Liver (tissue), 9 donors: Measurements from ENCODE around the gene TMBIM1. TPM values are rescaled to one million over a fixed set of nuclear protein-coding genes. Genes with fewer than 3 reads are reported as not detected.
A peak's percentile ranks its signal among the peaks of the same experiment; 100 is the strongest.

Experiments used
- DNase-seq: peaks from one replicate; pipeline ENCODE4 v3.0.0-alpha.2; 2017; ENCODE audit warnings: low spot score
- H3K27ac ChIP-seq, 2 donors: one replicate each; pipeline ENCODE4 v1.7.0; 2013; ENCODE audit warnings: inconsistent platforms in 2 of 2, low read length in 2 of 2, control low read depth in 1 of 2, low read depth in 1 of 2, mild to moderate bottlenecking in 1 of 2
- H3K27me3 ChIP-seq, 4 donors: one replicate each; pipeline versions ENCODE4 v1.6.1 to v1.7.0; 2013; ENCODE audit warnings: low read length in 3 of 4, inconsistent platforms in 1 of 4, mild to moderate bottlenecking in 1 of 4, moderate library complexity in 1 of 4; ENCODE audit not compliant: control insufficient read depth in 4 of 4, insufficient read depth in 4 of 4
- H3K36me3 ChIP-seq, 4 donors: one replicate each; pipeline versions ENCODE4 v1.6.1 to v1.7.0; 2013; ENCODE audit warnings: low read length in 3 of 4, mild to moderate bottlenecking in 3 of 4, low read depth in 1 of 4, moderate library complexity in 1 of 4; ENCODE audit not compliant: control insufficient read depth in 4 of 4, insufficient read depth in 3 of 4
- H3K4me1 ChIP-seq, 4 donors: one replicate each; pipeline versions ENCODE4 v1.6.1 to v1.7.0; 2013; ENCODE audit warnings: low read length in 3 of 4, mild to moderate bottlenecking in 3 of 4, moderate library complexity in 1 of 4; ENCODE audit not compliant: control insufficient read depth in 4 of 4, insufficient read depth in 4 of 4
- H3K4me3 ChIP-seq, 3 donors: one replicate each; pipeline versions ENCODE4 v1.6.1 to v1.7.0; 2013; ENCODE audit warnings: low read length in 3 of 3, control low read depth in 1 of 3, low read depth in 1 of 3, mild to moderate bottlenecking in 1 of 3
- H3K9ac ChIP-seq, 2 donors: one replicate each; pipeline ENCODE4 v1.7.0; 2013; ENCODE audit warnings: low read length in 2 of 2, mild to moderate bottlenecking in 2 of 2, moderate library complexity in 2 of 2, control low read depth in 1 of 2, low read depth in 1 of 2
- H3K9me3 ChIP-seq, 4 donors: one replicate each; pipeline versions ENCODE4 v1.6.1 to v1.7.0; 2013; ENCODE audit warnings: low read length in 3 of 4; ENCODE audit not compliant: control insufficient read depth in 4 of 4
- ATF3 ChIP-seq: IDR thresholded peaks from 2 replicates; pipeline ENCODE4 v1.6.1; 2016; ENCODE audit warnings: antibody characterized with exemption
- CTCF ChIP-seq: fragments of 150-350 bp; IDR thresholded peaks from 2 replicates; pipeline ENCODE4 v1.5.1; 2017; ENCODE audit warnings: improper control_type of control experiment, low read depth, low read length; ENCODE audit not compliant: missing input control
- EGR1 ChIP-seq, 2 donors: IDR thresholded peaks; 2 replicates each; pipeline ENCODE4 v1.6.1; 2016 to 2018; ENCODE audit warnings: antibody characterized with exemption in 2 of 2, low read depth in 2 of 2
- FOXA1 ChIP-seq: IDR thresholded peaks from 2 replicates; pipeline ENCODE4 v1.6.1; 2016; ENCODE audit warnings: antibody characterized with exemption
- FOXA2 ChIP-seq: IDR thresholded peaks from 2 replicates; pipeline ENCODE4 v1.6.1; 2016; ENCODE audit warnings: antibody characterized with exemption
- GABPA ChIP-seq, 2 donors: IDR thresholded peaks in 1 of 2; conservative IDR thresholded peaks in 1 of 2; 2 replicates each; pipeline ENCODE4 v1.6.1; 2016; ENCODE audit warnings: antibody characterized with exemption in 2 of 2, mild to moderate bottlenecking in 1 of 2, moderate library complexity in 1 of 2
- HNF4A ChIP-seq, 2 donors: conservative IDR thresholded peaks; 2 replicates each; pipeline ENCODE4 v1.6.1; 2016; ENCODE audit warnings: antibody characterized with exemption in 2 of 2, mild to moderate bottlenecking in 2 of 2
- HNF4G ChIP-seq: IDR thresholded peaks from 2 replicates; pipeline ENCODE4 v1.6.1; 2016; ENCODE audit warnings: antibody characterized with exemption
- JUND ChIP-seq, 2 donors: IDR thresholded peaks; 2 replicates each; pipeline ENCODE4 v1.6.1; 2016; ENCODE audit warnings: antibody characterized with exemption in 2 of 2
- MAX ChIP-seq: IDR thresholded peaks from 2 replicates; pipeline ENCODE4 v1.6.1; 2016; ENCODE audit warnings: antibody characterized with exemption
- NR2F2 ChIP-seq: IDR thresholded peaks from 2 replicates; pipeline ENCODE4 v1.6.1; 2016; ENCODE audit warnings: antibody characterized with exemption
- RAD21 ChIP-seq, 2 donors: IDR thresholded peaks; 2 replicates each; pipeline ENCODE4 v1.6.1; 2016; ENCODE audit warnings: antibody characterized with exemption in 2 of 2, mild to moderate bottlenecking in 2 of 2
- REST ChIP-seq: IDR thresholded peaks from 2 replicates; pipeline ENCODE4 v1.6.1; 2016; ENCODE audit warnings: antibody characterized with exemption, mild to moderate bottlenecking
- RXRA ChIP-seq, 2 donors: IDR thresholded peaks; 2 replicates each; pipeline ENCODE4 v1.6.1; 2017 to 2018; ENCODE audit warnings: antibody characterized with exemption in 2 of 2, mild to moderate bottlenecking in 1 of 2
- SP1 ChIP-seq: IDR thresholded peaks from 2 replicates; pipeline ENCODE4 v1.6.1; 2018; ENCODE audit warnings: antibody characterized with exemption, mild to moderate bottlenecking
- TAF1 ChIP-seq: conservative IDR thresholded peaks from 2 replicates; pipeline ENCODE4 v1.6.1; 2016; ENCODE audit warnings: antibody characterized with exemption, mild to moderate bottlenecking
- YY1 ChIP-seq: IDR thresholded peaks from 2 replicates; pipeline ENCODE4 v1.6.1; 2016; ENCODE audit warnings: antibody characterized with exemption, mild to moderate bottlenecking
- WGBS: extraction: QIAGEN DNeasy Blood & Tissue Kit; methylation state at CpG from one replicate; pipeline ENCODE4 v1.1.7; 2013; 5-methylcytosine and 5-hydroxymethylcytosine counted together
- polyA plus RNA-seq, 2 donors: library from polyadenylated mRNA; stranded (reverse) in 1 of 2; unstranded in 1 of 2; fragments of 200-250 nt in 1 of 2; fragments of >200 nt in 1 of 2; fragmentation: Nextera tagmentation in 1 of 2; extraction: Ambion mirVana in 1 of 2; gene quantifications; one replicate each; pipeline versions ENCODE4 v1.2.1 to v1.2.3, GENCODE V29; 2013 to 2015
- total RNA-seq, 2 donors: library from RNA; depleted of rRNA; stranded (reverse); fragments of >200 nt; gene quantifications; one replicate each; pipeline ENCODE4 v1.2.3, GENCODE V29; 2014
- TF ChIP-seq, protein P1 (sequence below): IDR thresholded peaks from 2 replicates; pipeline ENCODE4 v1.6.1; 2016; ENCODE audit warnings: antibody characterized with exemption
- donor health status: healthy.
- donor health status: healthy.
- donor health status: healthy.
- donor health status: healthy.
- donor health status: healthy.

The TMBIM1 gene
- total and polyA plus RNA-seq, 4 donors = 61.8 to 133 (median 114) TPM

- TF ChIP-seq HNF4G = no peak
Observed at GRCh38 chr2:218307415-218308090, 15.2 kb upstream of the TMBIM1 start (continued).

DNA sequence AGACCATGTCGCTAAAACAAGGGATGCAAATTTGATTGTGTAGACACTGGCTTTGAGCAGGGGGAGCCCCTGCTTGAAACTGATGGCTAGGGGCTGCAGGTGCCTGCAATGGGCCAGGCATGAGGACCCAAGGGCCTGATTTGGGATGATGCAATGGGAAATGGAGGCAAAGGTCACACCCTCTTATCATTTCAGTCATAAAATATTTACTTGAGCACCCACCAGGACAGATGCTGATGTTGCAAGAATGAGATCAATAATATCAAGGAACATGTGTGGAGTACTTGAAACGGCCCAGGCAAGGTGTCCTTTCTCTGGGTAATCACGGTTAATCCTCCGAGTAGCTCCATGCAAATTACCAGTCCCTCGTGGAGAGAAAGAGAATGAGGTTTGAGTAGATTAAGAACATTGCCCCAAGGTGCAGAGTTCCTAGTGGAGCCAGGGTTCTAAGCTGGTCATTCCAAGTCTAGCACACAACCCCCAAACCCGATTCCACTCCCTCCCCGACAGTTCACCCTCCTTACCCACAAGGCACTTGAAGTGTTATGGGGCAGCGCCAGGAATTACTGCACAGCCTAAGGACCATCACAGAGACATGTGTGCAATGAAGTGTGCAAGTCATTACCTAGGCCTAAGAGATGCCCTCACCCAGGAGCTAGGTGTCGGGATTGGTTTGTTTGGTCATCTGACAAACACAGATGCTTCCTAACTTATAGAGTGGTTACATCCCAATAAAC lies 14.0 kb upstream of the TMBIM1 start:
- no peaks in the 10 kb centered on the region for H3K9me3 ChIP-seq
- DNase-seq = no peak
- no peak overlapping the region for H3K4me3 ChIP-seq
- H3K36me3 ChIP-seq = no peaks in the 10 kb centered on the region
- WGBS = 62% methylated on average over 9 of the region's 9 CpGs
- H3K27ac ChIP-seq = no peak overlapping the region
- H3K4me1 ChIP-seq = peaks cover 7 to 21% (median 14%) of the 10 kb centered on the region in 4 donors
- H3K9ac ChIP-seq = no peak overlapping the region
- H3K27me3 ChIP-seq = no peaks in the 10 kb centered on the region
- TF ChIP-seq EGR1 (IDR thresholded peaks at IDR 0.05; ENCODE audit: low read depth in 2 of 2) (no peak), YY1 (peak; percentile 38), MAX (no peak), HNF4A (conservative IDR thresholded peaks at IDR 0.05) (peak; percentile 69 to 78), ATF3 (peak; percentile 48), NR2F2 (peak; percentile 10), SP1 (peak; percentile 55), RXRA (IDR thresholded peaks at IDR 0.05) (peak; percentile 78 to 83)

- no peaks in the 10 kb centered on the region for H3K9me3 ChIP-seq
- H3K4me3 ChIP-seq = no peak overlapping the region
- DNase-seq = no peak
- H3K9ac ChIP-seq = no peak overlapping the region
- TF ChIP-seq CTCF (no peak), GABPA (IDR thresholded peaks at IDR 0.05 in 1 of 2, conservative IDR thresholded peaks at IDR 0.05 in 1 of 2) (no peak), FOXA2 (no peak), EGR1 (IDR thresholded peaks at IDR 0.05; ENCODE audit: low read depth in 2 of 2) (no peak), REST (no peak), TAF1 (no peak), MAX (no peak), SP1 (no peak), RXRA (IDR thresholded peaks at IDR 0.05) (no peak), YY1 (no peak), FOXA1 (no peak), HNF4A (conservative IDR thresholded peaks at IDR 0.05) (no peak), RAD21 (IDR thresholded peaks at IDR 0.05) (no peak), JUND (IDR thresholded peaks at IDR 0.05) (no peak)
- TF ChIP-seq, protein P1, sequence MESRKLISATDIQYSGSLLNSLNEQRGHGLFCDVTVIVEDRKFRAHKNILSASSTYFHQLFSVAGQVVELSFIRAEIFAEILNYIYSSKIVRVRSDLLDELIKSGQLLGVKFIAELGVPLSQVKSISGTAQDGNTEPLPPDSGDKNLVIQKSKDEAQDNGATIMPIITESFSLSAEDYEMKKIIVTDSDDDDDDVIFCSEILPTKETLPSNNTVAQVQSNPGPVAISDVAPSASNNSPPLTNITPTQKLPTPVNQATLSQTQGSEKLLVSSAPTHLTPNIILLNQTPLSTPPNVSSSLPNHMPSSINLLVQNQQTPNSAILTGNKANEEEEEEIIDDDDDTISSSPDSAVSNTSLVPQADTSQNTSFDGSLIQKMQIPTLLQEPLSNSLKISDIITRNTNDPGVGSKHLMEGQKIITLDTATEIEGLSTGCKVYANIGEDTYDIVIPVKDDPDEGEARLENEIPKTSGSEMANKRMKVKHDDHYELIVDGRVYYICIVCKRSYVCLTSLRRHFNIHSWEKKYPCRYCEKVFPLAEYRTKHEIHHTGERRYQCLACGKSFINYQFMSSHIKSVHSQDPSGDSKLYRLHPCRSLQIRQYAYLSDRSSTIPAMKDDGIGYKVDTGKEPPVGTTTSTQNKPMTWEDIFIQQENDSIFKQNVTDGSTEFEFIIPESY = no peak
- H3K27ac ChIP-seq = no peak overlapping the region
- no peaks in the 10 kb centered on the region for H3K36me3 ChIP-seq
- no peaks in the 10 kb centered on the region for H3K27me3 ChIP-seq
- 74% methylated on average over 5 of the region's 5 CpGs for WGBS
- peaks cover 7 to 17% (median 11%) of the 10 kb centered on the region in 4 donors for H3K4me1 ChIP-seq
Observed at GRCh38 chr2:218305383-218305782, 13.1 kb upstream of the TMBIM1 start.
